ENCODE measurements around the gene DPY30. TPM values are rescaled to one million over a fixed set of nuclear protein-coding genes. Genes with fewer than 3 reads are reported as not detected.
"Not testable (repeated sequence)": the region's sequence is repeated elsewhere in the genome, so short reads cannot be mapped to it uniquely, and the experiment has no call there.

The DPY30 gene
- total RNA-seq, result 10 to 100 TPM; 58.2 to 64.6 TPM

- H3K27me3 Mint-ChIP-seq, result no peaks in the 10 kb centered on the region
- CTCF ChIA-PET, result interaction anchor here (0.8 to 1.2 kb wide), 7 partner anchors 8 to 55 kb away, joined by 3 to 4 read pairs (median 3); no protein-coding TSS in a partner anchor
- H3K27ac Mint-ChIP-seq, result peak within 1 kb of the TSS; percentile 95
- peak within 1 kb of the TSS; percentile 88 for H3K4me3 Mint-ChIP-seq
- peak; percentile 92 for DNase-seq
- POLR2A ChIA-PET, result interaction anchor here (0.6 to 1.5 kb wide), 8 partner anchors 8 to 150 kb away, joined by 3 to 9 read pairs (median 4); partner anchors contain the start of genes MEMO1, SLC30A6 and SPAST
- H3K4me1 Mint-ChIP-seq, result peaks cover 13% of the 10 kb centered on the region
- H3K9me3 Mint-ChIP-seq, result no peaks in the 10 kb centered on the region
- H3K36me3 Mint-ChIP-seq (ENCODE audit: low read depth), result no peaks in the 10 kb centered on the region
Observed at GRCh38 chr2:32039447-32040219, at the start of gene DPY30. DPY30 (minus strand) TSS chr2:32039805; CDS start chr2:32039456, 349 bp downstream.

GRCh38 chr2:32074134-32074506, 34.5 kb upstream of the DPY30 start:
- H3K9me3 Mint-ChIP-seq, result no peaks in the 10 kb centered on the region
- no peaks in the 10 kb centered on the region for H3K4me1 Mint-ChIP-seq
- CTCF ChIA-PET, result no interaction called here
- no peak overlapping the region for H3K27ac Mint-ChIP-seq
- DNase-seq, result no peak
- H3K4me3 Mint-ChIP-seq, result no peak overlapping the region
- H3K27me3 Mint-ChIP-seq, result no peaks in the 10 kb centered on the region
- H3K36me3 Mint-ChIP-seq (ENCODE audit: low read depth), result peaks cover 7% of the 10 kb centered on the region
- POLR2A ChIA-PET, result no interaction called here

GRCh38 chr2:32067549-32067948, 27.9 kb upstream of the DPY30 start:
- Mint-ChIP-seq H3K4me3 (no peak overlapping the region), H3K9me3 (no peaks in the 10 kb centered on the region), H3K36me3 (ENCODE audit: low read depth) (peaks cover 18% of the 10 kb centered on the region), H3K27ac (no peak overlapping the region), H3K27me3 (no peaks in the 10 kb centered on the region), H3K4me1 (peaks cover 16% of the 10 kb centered on the region)
- CTCF ChIA-PET, result interaction anchor here (0.6 kb wide), 1 partner anchor 1842 kb away, joined by 4 read pairs; no protein-coding TSS in a partner anchor
- no peak for DNase-seq
- POLR2A ChIA-PET, result no interaction called here

GRCh38 chr2:32064713-32065112, 25.1 kb upstream of the DPY30 start:
- Mint-ChIP-seq H3K27ac (peak overlapping the region; percentile 94), H3K9me3 (no peaks in the 10 kb centered on the region), H3K27me3 (no peaks in the 10 kb centered on the region), H3K4me3 (peak overlapping the region; percentile 89), H3K4me1 (peaks cover 24% of the 10 kb centered on the region), H3K36me3 (ENCODE audit: low read depth) (peaks cover 11% of the 10 kb centered on the region)
- ChIA-PET CTCF (interaction anchor here (0.9 to 1.3 kb wide), 2 partner anchors 105 to 157 kb away, joined by 3 read pairs; no protein-coding TSS in a partner anchor), POLR2A (no interaction called here)
- DNase-seq, result no peak

- peak overlapping the region; percentile 89 for H3K4me3 Mint-ChIP-seq
- CTCF ChIA-PET, result interaction anchor here (0.9 to 1.4 kb wide), 7 partner anchors 10 to 201 kb away, joined by 3 to 5 read pairs (median 3); partner anchors contain the start of gene SLC30A6
Observed at GRCh38 chr2:32064021-32064601, 24.5 kb upstream of the DPY30 start.

GRCh38 chr2:32063310-32064020, 23.9 kb upstream of the DPY30 start, which contains the start of gene SPAST:
SPAST (plus strand) TSS chr2:32063556; CDS start chr2:32063832, 276 bp downstream.
- Mint-ChIP-seq H3K4me1 (peaks cover 24% of the 10 kb centered on the region), H3K27me3 (no peaks in the 10 kb centered on the region), H3K9me3 (no peaks in the 10 kb centered on the region), H3K36me3 (ENCODE audit: low read depth) (peaks cover 9% of the 10 kb centered on the region), H3K4me3 (peak within 1 kb of the TSS; percentile 89), H3K27ac (peak within 1 kb of the TSS; percentile 94)
- peak; percentile 96 for DNase-seq
- ChIA-PET CTCF (interaction anchor here (0.9 to 1.8 kb wide), 9 partner anchors 9 to 202 kb away, joined by 3 to 5 read pairs (median 4); partner anchors contain the start of gene SLC30A6), POLR2A (interaction anchor here (1.0 to 1.5 kb wide), 3 partner anchors 24 to 102 kb away, joined by 3 to 9 read pairs (median 3); partner anchors contain the start of genes DPY30 and SLC30A6)

More at GRCh38 chr2:32064021-32064601, 24.5 kb upstream of the DPY30 start:
- Mint-ChIP-seq H3K27ac (peak overlapping the region; percentile 94), H3K27me3 (no peaks in the 10 kb centered on the region), H3K9me3 (no peaks in the 10 kb centered on the region), H3K4me1 (peaks cover 24% of the 10 kb centered on the region), H3K36me3 (ENCODE audit: low read depth) (peaks cover 11% of the 10 kb centered on the region)
- DNase-seq, result peak; percentile 21
- POLR2A ChIA-PET, result interaction anchor here (1.0 to 1.5 kb wide), 3 partner anchors 24 to 102 kb away, joined by 3 to 9 read pairs (median 3); partner anchors contain the start of genes DPY30 and SLC30A6

- ChIA-PET CTCF (interaction anchor here (0.9 to 1.8 kb wide), 4 partner anchors 11 to 177 kb away, joined by 3 to 4 read pairs (median 4); no protein-coding TSS in a partner anchor), POLR2A (interaction anchor here (1.5 kb wide), 1 partner anchor 23 kb away, joined by 9 read pairs; the partner anchor contains the start of gene DPY30)
- no peaks in the 10 kb centered on the region for H3K9me3 Mint-ChIP-seq
- peak; percentile 6 for DNase-seq
- peaks cover 23% of the 10 kb centered on the region for H3K4me1 Mint-ChIP-seq
- no peaks in the 10 kb centered on the region for H3K27me3 Mint-ChIP-seq
- H3K4me3 Mint-ChIP-seq, result peak overlapping the region; percentile 89
- H3K27ac Mint-ChIP-seq, result peak overlapping the region; percentile 94
- peaks cover 9% of the 10 kb centered on the region for H3K36me3 Mint-ChIP-seq (ENCODE audit: low read depth)
Observed at GRCh38 chr2:32061973-32062861, 22.6 kb upstream of the DPY30 start.

- no peak overlapping the region for H3K27ac Mint-ChIP-seq
- ChIA-PET CTCF (interaction anchor here (0.9 kb wide), 1 partner anchor 10 kb away, joined by 3 read pairs; no protein-coding TSS in a partner anchor), POLR2A (no interaction called here)
- peaks cover 9% of the 10 kb centered on the region for H3K36me3 Mint-ChIP-seq (ENCODE audit: low read depth)
- no peaks in the 10 kb centered on the region for H3K9me3 Mint-ChIP-seq
- H3K4me3 Mint-ChIP-seq, result peak overlapping the region; percentile 25
- peaks cover 21% of the 10 kb centered on the region for H3K4me1 Mint-ChIP-seq
- no peak for DNase-seq
- no peaks in the 10 kb centered on the region for H3K27me3 Mint-ChIP-seq
Observed at GRCh38 chr2:32061430-32061829, 21.8 kb upstream of the DPY30 start.

GRCh38 chr2:32060266-32060665, 20.7 kb upstream of the DPY30 start:
- no peak for DNase-seq
- no peaks in the 10 kb centered on the region for H3K27me3 Mint-ChIP-seq
- no peaks in the 10 kb centered on the region for H3K9me3 Mint-ChIP-seq
- ChIA-PET POLR2A (no interaction called here), CTCF (no interaction called here)
- H3K27ac Mint-ChIP-seq, result no peak overlapping the region
- H3K4me1 Mint-ChIP-seq, result peaks cover 14% of the 10 kb centered on the region
- no peak overlapping the region for H3K4me3 Mint-ChIP-seq
- peaks cover under 1% of the 10 kb centered on the region for H3K36me3 Mint-ChIP-seq (ENCODE audit: low read depth)

GRCh38 chr2:32058130-32058529, 18.5 kb upstream of the DPY30 start:
- Mint-ChIP-seq H3K27ac (no peak overlapping the region), H3K36me3 (ENCODE audit: low read depth) (no peaks in the 10 kb centered on the region), H3K4me1 (peaks cover 9% of the 10 kb centered on the region), H3K4me3 (no peak overlapping the region), H3K27me3 (no peaks in the 10 kb centered on the region), H3K9me3 (no peaks in the 10 kb centered on the region)
- ChIA-PET CTCF (interaction anchor here (1.0 to 1.1 kb wide), 2 partner anchors 18 to 31 kb away, joined by 3 read pairs; partner anchors contain the start of gene DPY30), POLR2A (no interaction called here)
- DNase-seq, result no peak

GRCh38 chr2:32054583-32054982, 15.0 kb upstream of the DPY30 start:
- DNase-seq; H3K36me3 Mint-ChIP-seq (ENCODE audit: low read depth); H3K27ac Mint-ChIP-seq; POLR2A ChIA-PET; H3K9me3 Mint-ChIP-seq; H3K27me3 Mint-ChIP-seq; H3K4me1 Mint-ChIP-seq; H3K4me3 Mint-ChIP-seq: not testable (repeated sequence)
- CTCF ChIA-PET, result interaction anchor here (1.2 to 1.6 kb wide), 3 partner anchors 9 to 15 kb away, joined by 4 read pairs; partner anchors contain the start of genes DPY30 and SPAST

Data from activated CD4-positive, alpha-beta T cell treated with anti-CD3 and anti-CD28 coated beads, Interleukin-2, amount 10 ng/mL, durations not matched to agents 7 days and 5 days (primary cell).